DND-41 (cell line): ENCODE results near the gene MRM2.

Source experiments
- ATAC-seq: fragments of 200-7000 bp; cut with Tn5 transposase; 3 replicates; pipeline ENCODE4 v1.9.1; 2021; ENCODE audit warnings: low read depth; ENCODE audit not compliant: insufficient read depth
- DNase-seq: peaks from one replicate; pipeline ENCODE4 v3.0.0-alpha.2; 2020
- H2AFZ ChIP-seq: 2 replicates; pipeline ENCODE4 v1.6.0; 2012; ENCODE audit warnings: low read depth, low read length
- H3K27ac ChIP-seq: 2 replicates; pipeline ENCODE4 v1.5.1; 2012; ENCODE audit warnings: low read length, inconsistent platforms
- H3K27me3 ChIP-seq: fragments of 200-600 bp; sonication (generic); 2 replicates; pipeline ENCODE4 v1.6.0; 2012; ENCODE audit warnings: low read length, mild to moderate bottlenecking, inconsistent platforms; ENCODE audit not compliant: insufficient read depth, poor library complexity
- H3K36me3 ChIP-seq: 2 replicates; pipeline ENCODE4 v1.5.1; 2012; ENCODE audit warnings: low read length, inconsistent platforms; ENCODE audit not compliant: insufficient read depth
- H3K4me1 ChIP-seq: 2 replicates; pipeline ENCODE4 v1.5.1; 2012; ENCODE audit warnings: mild to moderate bottlenecking, low read length; ENCODE audit not compliant: insufficient read depth
- H3K4me2 ChIP-seq: 2 replicates; pipeline ENCODE4 v1.6.0; 2012; ENCODE audit warnings: mild to moderate bottlenecking, moderate library complexity, low read length, inconsistent platforms; ENCODE audit not compliant: insufficient read depth
- H3K4me3 ChIP-seq, 2 experiments: fragments of 200-600 bp in 1 of 2; shearing (Covaris generic) in 1 of 2; 2 replicates each; pipeline ENCODE4 v1.5.1; 2012 to 2016; ENCODE audit warnings: inconsistent platforms in 2 of 2, low read length in 2 of 2, mild to moderate bottlenecking in 2 of 2, low read depth in 1 of 2, moderate library complexity in 1 of 2
- H3K79me2 ChIP-seq: 2 replicates; pipeline ENCODE4 v1.6.0; 2012; ENCODE audit warnings: low read length, inconsistent platforms; ENCODE audit not compliant: insufficient read depth
- H3K9ac ChIP-seq: 2 replicates; pipeline ENCODE4 v1.6.0; 2012; ENCODE audit warnings: low read depth, mild to moderate bottlenecking, inconsistent platforms, low read length, moderate library complexity
- H3K9me3 ChIP-seq: 2 replicates; pipeline ENCODE4 v1.5.1; 2012; ENCODE audit warnings: low read length, moderate library complexity, mild to moderate bottlenecking, inconsistent platforms; ENCODE audit not compliant: insufficient read depth, severe bottlenecking
- H4K20me1 ChIP-seq: 2 replicates; pipeline ENCODE4 v1.6.0; 2012; ENCODE audit warnings: low read length; ENCODE audit not compliant: insufficient read depth
- EZH2 ChIP-seq: IDR thresholded peaks from 3 replicates; pipeline ENCODE4 v1.6.1; 2012; ENCODE audit warnings: borderline replicate concordance, low read depth, mild to moderate bottlenecking, moderate library complexity, low read length, inconsistent platforms; ENCODE audit not compliant: severe bottlenecking
- TF ChIP-seq, protein P1 (sequence below): IDR thresholded peaks from 2 replicates; pipeline ENCODE4 v1.5.1; 2012; ENCODE audit warnings: borderline replicate concordance, low read length, moderate library complexity, mild to moderate bottlenecking; ENCODE audit not compliant: poor library complexity, severe bottlenecking; ENCODE audit errors: extremely low read depth

MRM2 gene

GRCh38 chr7:2214636-2215035 lies 27.4 kb downstream of the MRM2 start:
- peaks cover 19% of the 10 kb centered on the region for H4K20me1 ChIP-seq
- TF ChIP-seq, protein P1, sequence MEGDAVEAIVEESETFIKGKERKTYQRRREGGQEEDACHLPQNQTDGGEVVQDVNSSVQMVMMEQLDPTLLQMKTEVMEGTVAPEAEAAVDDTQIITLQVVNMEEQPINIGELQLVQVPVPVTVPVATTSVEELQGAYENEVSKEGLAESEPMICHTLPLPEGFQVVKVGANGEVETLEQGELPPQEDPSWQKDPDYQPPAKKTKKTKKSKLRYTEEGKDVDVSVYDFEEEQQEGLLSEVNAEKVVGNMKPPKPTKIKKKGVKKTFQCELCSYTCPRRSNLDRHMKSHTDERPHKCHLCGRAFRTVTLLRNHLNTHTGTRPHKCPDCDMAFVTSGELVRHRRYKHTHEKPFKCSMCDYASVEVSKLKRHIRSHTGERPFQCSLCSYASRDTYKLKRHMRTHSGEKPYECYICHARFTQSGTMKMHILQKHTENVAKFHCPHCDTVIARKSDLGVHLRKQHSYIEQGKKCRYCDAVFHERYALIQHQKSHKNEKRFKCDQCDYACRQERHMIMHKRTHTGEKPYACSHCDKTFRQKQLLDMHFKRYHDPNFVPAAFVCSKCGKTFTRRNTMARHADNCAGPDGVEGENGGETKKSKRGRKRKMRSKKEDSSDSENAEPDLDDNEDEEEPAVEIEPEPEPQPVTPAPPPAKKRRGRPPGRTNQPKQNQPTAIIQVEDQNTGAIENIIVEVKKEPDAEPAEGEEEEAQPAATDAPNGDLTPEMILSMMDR: no peak
- no peak for TF ChIP-seq EZH2
- H3K9me3 ChIP-seq: no peaks in the 10 kb centered on the region
- ATAC-seq (0 out of 3 replicates have a peak, but pooled peaks have one; percentile 11), DNase-seq (no peak)
- no peak overlapping the region for H3K4me3 ChIP-seq
- no peak overlapping the region for H3K27ac ChIP-seq
- H3K36me3 ChIP-seq: peaks cover 92% of the 10 kb centered on the region
- H3K27me3 ChIP-seq: no peaks in the 10 kb centered on the region
- H3K4me1 ChIP-seq: no peaks in the 10 kb centered on the region
- H3K4me2 ChIP-seq: no peak overlapping the region
- no peak overlapping the region for H2AFZ ChIP-seq
- H3K9ac ChIP-seq: no peak overlapping the region
- 0 out of 2 replicates have a peak, but pooled peaks cover 1% of the 10 kb centered on the region for H3K79me2 ChIP-seq

DNA sequence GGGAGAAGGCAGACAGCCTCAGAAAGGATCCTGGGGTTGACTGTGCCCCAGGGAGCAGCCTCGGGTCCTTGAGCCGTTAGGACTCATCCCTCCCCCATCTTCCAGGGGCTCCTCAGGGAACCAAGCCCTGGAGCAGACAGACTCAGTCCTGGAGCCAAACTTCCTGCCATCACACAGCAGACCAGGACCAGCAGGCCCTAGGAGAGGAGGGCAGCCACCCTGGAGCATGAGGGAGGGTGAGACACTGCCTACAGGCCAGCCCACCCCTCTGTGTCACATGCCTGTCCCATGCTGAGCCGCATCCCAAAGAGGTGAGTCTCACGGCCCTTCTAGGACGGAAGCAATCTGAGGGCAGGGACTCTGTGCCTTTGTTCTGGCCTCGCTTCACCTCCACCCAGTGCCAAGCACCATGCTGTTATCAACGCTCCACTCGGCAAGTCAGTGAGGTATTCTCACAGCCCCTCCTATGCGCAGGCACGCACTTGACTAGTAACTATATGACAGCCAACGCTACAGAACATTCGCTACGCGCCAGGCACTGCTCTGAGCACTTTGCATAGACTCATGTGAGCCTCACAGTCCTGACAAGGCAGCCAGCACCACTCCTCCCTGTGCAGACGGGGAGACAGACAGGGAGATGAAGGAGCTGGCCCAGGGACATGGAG lies 28.3 kb downstream of the MRM2 start:
- Histone ChIP-seq H3K9ac (no peak overlapping the region), H3K27ac (no peak overlapping the region), H2AFZ (no peak overlapping the region), H3K79me2 (no peaks in the 10 kb centered on the region; the same call in 1 of the 2 replicates), H3K4me2 (no peak overlapping the region), H3K36me3 (peaks cover 92% of the 10 kb centered on the region), H3K4me1 (no peaks in the 10 kb centered on the region), H3K27me3 (no peaks in the 10 kb centered on the region), H3K4me3 (no peak overlapping the region), H4K20me1 (peaks cover 27% of the 10 kb centered on the region), H3K9me3 (no peaks in the 10 kb centered on the region)
- ATAC-seq (no peak), DNase-seq (no peak)
- TF ChIP-seq EZH2: no peak
- TF ChIP-seq, protein P1: no peak

DNA sequence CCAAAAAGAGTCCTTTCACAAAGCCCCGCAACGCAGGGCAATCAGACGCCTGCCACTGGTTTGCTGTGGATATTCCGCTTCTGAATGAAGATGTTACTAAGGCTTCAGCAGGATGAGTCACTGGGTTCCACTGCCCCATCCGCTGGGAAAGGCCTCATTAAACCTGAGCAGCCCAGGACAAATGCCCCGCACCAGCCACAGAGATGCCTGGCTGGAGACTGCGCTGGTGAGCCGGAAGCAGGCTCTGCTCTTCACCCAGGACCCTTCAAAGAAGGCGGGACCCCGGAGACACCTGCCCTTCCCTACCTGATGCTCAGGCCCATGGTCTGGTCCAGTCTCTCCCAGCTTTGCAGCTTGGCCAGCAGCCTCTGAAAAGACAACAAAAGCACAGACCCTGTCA lies 29.1 kb downstream of the MRM2 start:
- H4K20me1 ChIP-seq: peaks cover 24% of the 10 kb centered on the region
- ATAC-seq (no peak), DNase-seq (no peak)
- peaks cover 93% of the 10 kb centered on the region for H3K36me3 ChIP-seq
- H2AFZ ChIP-seq: no peak overlapping the region
- H3K27ac ChIP-seq: no peak overlapping the region
- no peak overlapping the region for H3K4me3 ChIP-seq
- H3K9ac ChIP-seq: no peak overlapping the region
- no peaks in the 10 kb centered on the region for H3K9me3 ChIP-seq
- H3K27me3 ChIP-seq: no peaks in the 10 kb centered on the region
- H3K4me2 ChIP-seq: no peak overlapping the region
- no peak for TF ChIP-seq EZH2
- TF ChIP-seq, protein P1: no peak
- no peaks in the 10 kb centered on the region; the same call in 1 of the 2 replicates for H3K79me2 ChIP-seq
- no peaks in the 10 kb centered on the region for H3K4me1 ChIP-seq

GRCh38 chr7:2211926-2212325 lies 30.1 kb downstream of the MRM2 start:
- no peaks in the 10 kb centered on the region; the same call in 1 of the 2 replicates for H3K79me2 ChIP-seq
- no peak overlapping the region for H3K27ac ChIP-seq
- no peaks in the 10 kb centered on the region for H3K9me3 ChIP-seq
- H3K36me3 ChIP-seq: peaks cover 93% of the 10 kb centered on the region
- DNase-seq (no peak), ATAC-seq (no peak)
- H2AFZ ChIP-seq: no peak overlapping the region
- no peak overlapping the region for H3K4me2 ChIP-seq
- no peaks in the 10 kb centered on the region for H3K4me1 ChIP-seq
- H3K9ac ChIP-seq: no peak overlapping the region
- H4K20me1 ChIP-seq: peaks cover 22% of the 10 kb centered on the region
- H3K27me3 ChIP-seq: no peaks in the 10 kb centered on the region
- TF ChIP-seq, protein P1: no peak
- TF ChIP-seq EZH2: no peak
- H3K4me3 ChIP-seq: no peak overlapping the region
